Hepatocyte (in vitro differentiated cells): ENCODE results near the gene SPANXA1.
"Not testable (repeated sequence)": the region's sequence is repeated elsewhere in the genome, so short reads cannot be mapped to it uniquely, and the experiment has no call there.

Source experiments
- CTCF ChIP-seq: fragments of 200-600 bp; sonication (generic); IDR thresholded peaks from 2 replicates; pipeline ENCODE4 v1.5.1; 2016; ENCODE audit warnings: antibody characterized with exemption, mild to moderate bottlenecking; ENCODE audit not compliant: poor library complexity
- EZH2 ChIP-seq: fragments of 200-600 bp; sonication (generic); IDR thresholded peaks from 2 replicates; pipeline ENCODE4 v1.6.1; 2016; ENCODE audit warnings: antibody characterized with exemption, mild to moderate bottlenecking, borderline replicate concordance
- EZH2phosphoT487 ChIP-seq: fragments of 200-600 bp; sonication (generic); IDR thresholded peaks from one replicate; pipeline ENCODE4 v1.6.1; 2018; ENCODE audit warnings: antibody characterized with exemption, mild to moderate bottlenecking, low read depth, moderate library complexity; ENCODE audit not compliant: unreplicated experiment, severe bottlenecking

- TF ChIP-seq CTCF, EZH2, EZH2phosphoT487: not testable (repeated sequence)
These were observed 42.0 kb downstream of the SPANXA1 start for GRCh38 chrX:141542551-141542950.
